ENCODE results near the gene LILRA5. TPM values are rescaled to one million over a fixed set of nuclear protein-coding genes. Genes with fewer than 3 reads are reported as not detected.
"Not testable (repeated sequence)": the region's sequence is repeated elsewhere in the genome, so short reads cannot be mapped to it uniquely, and the experiment has no call there.

Gene LILRA5
- total and polyA plus RNA-seq, 2 of the 13 experiments (the other 11 are each of a cell fraction or from before 2014, with no cell fraction given) = not detected

DNA sequence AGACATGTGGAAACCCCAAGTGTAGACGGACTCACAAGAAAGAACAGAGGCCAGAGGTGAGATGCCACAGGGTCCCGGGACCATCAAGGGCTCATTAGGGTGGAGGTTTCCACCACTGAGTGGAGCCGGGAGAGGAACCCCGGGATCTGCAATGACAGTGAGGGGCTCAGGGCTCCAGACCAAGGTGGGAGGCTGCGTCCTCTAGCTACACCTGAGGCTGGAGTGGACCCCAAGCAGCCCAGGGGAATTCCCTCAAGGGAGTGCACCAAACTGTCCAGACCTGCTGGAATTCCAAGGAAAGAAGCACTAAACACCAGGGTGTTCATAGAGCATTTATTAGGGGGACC, 31.3 kb downstream of the LILRA5 start:
- H3K9ac ChIP-seq (ENCODE audit: insufficient read depth, low read depth, low read length); H3K4me1 ChIP-seq (ENCODE audit: insufficient read depth, low read length); ATAC-seq; H3K27ac ChIP-seq (ENCODE audit: extremely low read length, insufficient read depth, low read length); H3K4me3 ChIP-seq (replicated peaks in 1 of 3; ENCODE audit: insufficient read depth in 1 of 3, low read depth in 2 of 3, low read length in 3 of 3); H3K9me3 ChIP-seq (ENCODE audit: low read length); POLR2A ChIA-PET; H3K36me3 ChIP-seq (replicated peaks in 1 of 2; ENCODE audit: control insufficient read depth in 1 of 2, insufficient read depth in 2 of 2, low read length in 2 of 2); H3K79me2 ChIP-seq (ENCODE audit: insufficient read depth, low read length); H4K20me1 ChIP-seq (ENCODE audit: insufficient read depth, low read length); CTCF ChIA-PET (ENCODE audit: low intra/inter-chr PET ratio, low total read pairs); BruUV-seq (replicated peaks); H3K4me2 ChIP-seq (ENCODE audit: low read depth, low read length); DNase-seq (ENCODE audit: low spot score); FAIRE-seq; H2AFZ ChIP-seq (ENCODE audit: low read length); intact Hi-C loops (cut with micrococcal nuclease; ENCODE audit: unreplicated experiment); in situ Hi-C loops (cut with HindIII; ENCODE audit: extremely low pct_ligation_motif_present, low pct_unique_long_range_greater_than_20kb): not testable (repeated sequence)
- H3K27me3 ChIP-seq (ENCODE audit: control insufficient read depth in 1 of 2, insufficient read depth in 2 of 2, low read length in 2 of 2) = peaks cover 1 to 42% of the 10 kb centered on the region in 2 experiments
- 0% methylated on average over 2 of the region's 5 CpGs for WGBS (ENCODE audit: low lambda C conversion rate)

- no peak for DNase-seq (ENCODE audit: low spot score)
- no peak within 1 kb of the TSS for H3K4me2 ChIP-seq (ENCODE audit: low read depth, low read length)
- no TSS peak for BruUV-seq (replicated peaks)
- no peaks in the 10 kb centered on the region for H3K4me1 ChIP-seq (ENCODE audit: insufficient read depth, low read length)
- H3K36me3 ChIP-seq (replicated peaks in 1 of 2; ENCODE audit: control insufficient read depth in 1 of 2, insufficient read depth in 2 of 2, low read length in 2 of 2) = no peaks in the 10 kb centered on the region
- intact Hi-C loops (cut with micrococcal nuclease; ENCODE audit: unreplicated experiment) (no loop called here), in situ Hi-C loops (cut with HindIII; ENCODE audit: extremely low pct_ligation_motif_present, low pct_unique_long_range_greater_than_20kb) (no loop called here)
- WGBS (ENCODE audit: low lambda C conversion rate) = 23% methylated on average over 12 of the region's 12 CpGs
- no peaks in the 10 kb centered on the region for H4K20me1 ChIP-seq (ENCODE audit: insufficient read depth, low read length)
- H3K27ac ChIP-seq (ENCODE audit: extremely low read length, insufficient read depth, low read length) = no peak within 1 kb of the TSS
- FAIRE-seq = no peak
- H3K9ac ChIP-seq (ENCODE audit: insufficient read depth, low read depth, low read length) = no peak within 1 kb of the TSS
- H3K79me2 ChIP-seq (ENCODE audit: insufficient read depth, low read length) = no peaks in the 10 kb centered on the region
- H3K27me3 ChIP-seq (ENCODE audit: control insufficient read depth in 1 of 2, insufficient read depth in 2 of 2, low read length in 2 of 2) = peaks cover 1 to 42% of the 10 kb centered on the region in 2 experiments
- ChIA-PET POLR2A (no interaction called here), CTCF (ENCODE audit: low intra/inter-chr PET ratio, low total read pairs) (no interaction called here)
- no peak within 1 kb of the TSS for H3K4me3 ChIP-seq (replicated peaks in 1 of 3; ENCODE audit: insufficient read depth in 1 of 3, low read depth in 2 of 3, low read length in 3 of 3)
- H2AFZ ChIP-seq (ENCODE audit: low read length) = no peak within 1 kb of the TSS
- no peak for ATAC-seq
- H3K9me3 ChIP-seq (ENCODE audit: low read length) = no peaks in the 10 kb centered on the region
- TF ChIP-seq MXI1 (IDR thresholded peaks at IDR 0.05; ENCODE audit: borderline replicate concordance, low read depth, low read length) (no peak), ZFP36L2 (CRISPR knock-in tag; IDR thresholded peaks at IDR 0.05) (no peak), SP1 (IDR thresholded peaks at IDR 0.05) (no peak), SP1 (CRISPR knock-in tag; IDR thresholded peaks at IDR 0.05) (no peak), MTF2 (CRISPR knock-in tag; IDR thresholded peaks at IDR 0.05; ENCODE audit: borderline replicate concordance) (no peak), MIXL1 (CRISPR knock-in tag; IDR thresholded peaks at IDR 0.05) (no peak), ZBTB7A (CRISPR knock-in tag; IDR thresholded peaks at IDR 0.05) (no peak), TCF12 (IDR thresholded peaks at IDR 0.05) (no peak), TCF12 (CRISPR knock-in tag; IDR thresholded peaks at IDR 0.05) (no peak), HOXA7 (CRISPR knock-in tag; IDR thresholded peaks at IDR 0.05) (no peak), MAFK (conservative IDR thresholded peaks at IDR 0.05 in 1 of 2, IDR thresholded peaks at IDR 0.05 in 1 of 2; ENCODE audit: low read length in 2 of 2) (no peak), KDM4B (CRISPR knock-in tag; IDR thresholded peaks at IDR 0.05) (no peak), ZBTB43 (CRISPR knock-in tag; conservative IDR thresholded peaks at IDR 0.05) (no peak)
- TF ChIP-seq, protein P1, sequence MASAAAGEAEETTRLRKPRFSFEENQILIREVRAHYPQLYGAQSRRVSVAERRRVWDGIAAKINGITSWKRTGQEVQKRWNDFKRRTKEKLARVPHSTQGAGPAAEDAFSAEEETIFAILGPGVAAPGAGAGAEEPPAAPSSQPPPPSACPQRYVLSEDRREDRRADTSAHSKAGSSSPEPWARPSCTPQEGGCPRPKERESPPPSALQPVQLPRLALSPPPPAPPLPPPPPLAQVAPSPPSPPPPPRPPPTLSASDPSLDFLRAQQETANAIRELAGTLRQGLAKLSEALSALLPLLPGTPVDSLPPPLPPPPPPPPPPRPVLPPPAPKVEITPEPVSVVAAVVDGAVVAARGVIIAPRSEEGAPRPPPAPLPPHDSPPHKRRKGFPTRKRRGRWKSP (CRISPR knock-in tag; IDR thresholded peaks at IDR 0.05) = no peak
- TF ChIP-seq, protein P2, sequence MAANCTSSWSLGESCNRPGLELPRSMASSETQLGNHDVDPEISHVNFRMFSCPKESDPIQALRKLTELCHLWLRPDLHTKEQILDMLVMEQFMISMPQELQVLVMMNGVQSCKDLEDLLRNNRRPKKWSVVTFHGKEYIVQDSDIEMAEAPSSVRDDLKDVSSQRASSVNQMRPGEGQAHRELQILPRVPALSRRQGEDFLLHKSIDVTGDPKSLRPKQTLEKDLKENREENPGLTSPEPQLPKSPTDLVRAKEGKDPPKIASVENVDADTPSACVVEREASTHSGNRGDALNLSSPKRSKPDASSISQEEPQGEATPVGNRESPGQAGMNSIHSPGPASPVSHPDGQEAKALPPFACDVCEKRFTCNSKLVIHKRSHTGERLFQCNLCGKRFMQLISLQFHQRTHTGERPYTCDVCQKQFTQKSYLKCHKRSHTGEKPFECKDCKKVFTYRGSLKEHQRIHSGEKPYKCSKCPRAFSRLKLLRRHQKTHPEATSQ (CRISPR knock-in tag; IDR thresholded peaks at IDR 0.05; ENCODE audit: borderline replicate concordance) = no peak
Measured at GRCh38 chr19:54281007-54281728, 31.8 kb downstream of the LILRA5 start, which contains the start of gene LILRB2. Gene LILRB2 (minus strand): TSS chr19:54281110. CDS start chr19:54280496, 614 bp downstream.
